Omental fat pad (tissue), 4 donors: ENCODE measurements around the gene PCYOX1L. TPM values are rescaled to one million over a fixed set of nuclear protein-coding genes. Genes with fewer than 3 reads are reported as not detected.

Experiments used
- ATAC-seq: fragments of 150-250 bp; one replicate; pipeline ENCODE4 v1.9.1; 2016; ENCODE audit warnings: mild to moderate bottlenecking, moderate library complexity; ENCODE audit not compliant: low FRiP score
- DNase-seq: peaks from one replicate; pipeline ENCODE4 v3.0.0-alpha.2; 2019; ENCODE audit warnings: low spot score
- total RNA-seq, 4 donors: library from RNA; depleted of rRNA; stranded (reverse); fragments of >200 nt; gene quantifications; one replicate each; pipeline ENCODE4 v1.1.0, GENCODE V29; 2016
- TF ChIP-seq, protein P1 (sequence below), 3 donors: fragments of 450-650 bp; IDR thresholded peaks; one replicate each; pipeline ENCODE4 v1.5.1; 2016 to 2017; ENCODE audit warnings: antibody characterized with exemption in 3 of 3, mild to moderate bottlenecking in 3 of 3, moderate library complexity in 2 of 3

Gene PCYOX1L
- total RNA-seq, 4 donors from 2014 or later: 2.3 to 3.9 (median 2.5) TPM

DNA sequence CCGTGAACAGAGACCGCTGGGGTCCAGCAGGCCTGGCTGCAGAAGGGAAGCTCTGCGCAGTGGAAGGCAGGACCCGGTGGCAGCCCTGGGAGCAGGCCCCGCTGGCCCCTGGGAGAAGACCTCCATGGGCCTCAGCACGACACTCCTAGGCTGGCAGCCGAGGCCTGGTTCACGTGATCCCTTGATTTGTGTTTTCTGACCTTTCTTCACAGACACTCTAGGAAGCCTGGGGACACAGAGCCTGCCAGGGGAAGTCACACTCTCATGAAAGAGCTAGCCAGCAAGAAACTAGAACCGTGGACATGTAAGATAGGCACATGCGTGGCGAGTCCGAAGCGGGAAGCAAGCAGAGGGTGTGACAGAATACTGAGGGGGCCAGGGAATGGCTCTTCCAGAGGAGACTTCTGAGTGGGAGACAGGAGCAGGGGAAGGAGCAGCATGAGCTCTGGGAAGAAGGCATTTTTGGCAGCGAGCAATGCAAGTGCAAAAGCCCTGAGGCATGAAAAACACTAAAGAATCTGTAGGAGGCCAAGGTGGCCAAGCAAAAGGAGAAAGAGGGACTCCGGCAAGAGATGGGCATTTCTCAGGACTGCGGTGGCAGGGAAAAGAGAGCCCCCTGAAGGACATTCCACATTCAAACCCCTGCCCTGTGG lies 47.8 kb downstream of the PCYOX1L start:
- TF ChIP-seq, protein P1, sequence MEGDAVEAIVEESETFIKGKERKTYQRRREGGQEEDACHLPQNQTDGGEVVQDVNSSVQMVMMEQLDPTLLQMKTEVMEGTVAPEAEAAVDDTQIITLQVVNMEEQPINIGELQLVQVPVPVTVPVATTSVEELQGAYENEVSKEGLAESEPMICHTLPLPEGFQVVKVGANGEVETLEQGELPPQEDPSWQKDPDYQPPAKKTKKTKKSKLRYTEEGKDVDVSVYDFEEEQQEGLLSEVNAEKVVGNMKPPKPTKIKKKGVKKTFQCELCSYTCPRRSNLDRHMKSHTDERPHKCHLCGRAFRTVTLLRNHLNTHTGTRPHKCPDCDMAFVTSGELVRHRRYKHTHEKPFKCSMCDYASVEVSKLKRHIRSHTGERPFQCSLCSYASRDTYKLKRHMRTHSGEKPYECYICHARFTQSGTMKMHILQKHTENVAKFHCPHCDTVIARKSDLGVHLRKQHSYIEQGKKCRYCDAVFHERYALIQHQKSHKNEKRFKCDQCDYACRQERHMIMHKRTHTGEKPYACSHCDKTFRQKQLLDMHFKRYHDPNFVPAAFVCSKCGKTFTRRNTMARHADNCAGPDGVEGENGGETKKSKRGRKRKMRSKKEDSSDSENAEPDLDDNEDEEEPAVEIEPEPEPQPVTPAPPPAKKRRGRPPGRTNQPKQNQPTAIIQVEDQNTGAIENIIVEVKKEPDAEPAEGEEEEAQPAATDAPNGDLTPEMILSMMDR (IDR thresholded peaks at IDR 0.05): no peak
- ATAC-seq (no peak), DNase-seq (no peak)

DNA sequence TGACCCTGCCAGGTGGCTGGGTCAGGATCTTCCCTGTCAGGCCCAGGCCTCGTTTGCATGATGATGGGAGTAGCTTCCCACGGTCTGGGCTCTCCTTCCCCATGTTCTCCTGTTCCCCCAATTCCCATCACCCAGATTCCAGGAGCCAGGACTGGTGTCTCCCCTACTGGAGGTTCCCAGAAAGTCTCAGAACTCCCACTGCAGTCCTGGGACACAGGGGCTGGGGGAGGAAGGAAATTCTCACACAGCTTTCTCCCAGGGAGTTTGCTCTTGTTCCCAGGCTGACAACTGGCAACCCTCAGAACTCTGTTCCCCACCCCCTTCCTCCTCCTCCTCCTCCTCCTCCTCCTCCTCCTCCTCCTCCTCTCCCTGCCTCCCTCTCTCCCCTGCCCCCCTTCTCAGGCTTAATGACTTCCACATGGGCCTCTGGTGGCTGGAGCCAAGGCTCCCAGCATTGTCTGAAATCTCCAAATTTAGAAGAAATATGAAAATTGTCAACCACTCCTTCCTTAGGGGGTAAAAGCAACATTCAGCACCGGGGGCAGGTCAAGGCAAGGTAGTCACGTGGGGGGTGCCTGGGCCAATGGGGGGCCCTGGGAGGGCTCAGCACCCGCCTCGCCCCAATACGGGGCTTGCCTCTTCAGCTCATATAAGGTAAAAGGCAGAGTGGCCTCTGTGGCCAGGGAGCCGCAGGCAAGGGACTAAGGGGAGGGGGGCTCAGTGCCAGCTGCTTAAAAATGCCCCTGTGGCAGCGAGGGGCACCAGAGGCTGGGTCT lies 48.5 kb downstream of the PCYOX1L start:
- TF ChIP-seq, protein P1 (IDR thresholded peaks at IDR 0.05): no peak
- ATAC-seq: no peak
- no peak for DNase-seq

DNA sequence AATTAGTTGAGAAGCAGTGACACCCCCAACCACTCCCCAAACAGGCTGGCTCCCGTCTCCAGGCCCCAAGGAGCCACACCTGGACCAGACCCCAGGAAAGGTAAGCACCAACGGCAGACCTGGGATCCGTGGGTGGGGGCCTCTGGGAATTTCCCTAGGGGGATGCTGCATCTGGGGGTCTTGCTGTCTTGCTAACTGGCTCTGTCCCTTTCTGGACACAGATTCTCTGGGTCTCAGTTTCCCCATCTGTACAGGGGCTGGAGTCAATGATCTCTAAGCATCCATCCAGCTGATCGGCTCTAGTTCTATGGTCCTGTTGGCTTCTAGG lies 49.1 kb downstream of the PCYOX1L start:
- DNase-seq: no peak
- no peak for ATAC-seq
- TF ChIP-seq, protein P1 (IDR thresholded peaks at IDR 0.05): no peak

DNA sequence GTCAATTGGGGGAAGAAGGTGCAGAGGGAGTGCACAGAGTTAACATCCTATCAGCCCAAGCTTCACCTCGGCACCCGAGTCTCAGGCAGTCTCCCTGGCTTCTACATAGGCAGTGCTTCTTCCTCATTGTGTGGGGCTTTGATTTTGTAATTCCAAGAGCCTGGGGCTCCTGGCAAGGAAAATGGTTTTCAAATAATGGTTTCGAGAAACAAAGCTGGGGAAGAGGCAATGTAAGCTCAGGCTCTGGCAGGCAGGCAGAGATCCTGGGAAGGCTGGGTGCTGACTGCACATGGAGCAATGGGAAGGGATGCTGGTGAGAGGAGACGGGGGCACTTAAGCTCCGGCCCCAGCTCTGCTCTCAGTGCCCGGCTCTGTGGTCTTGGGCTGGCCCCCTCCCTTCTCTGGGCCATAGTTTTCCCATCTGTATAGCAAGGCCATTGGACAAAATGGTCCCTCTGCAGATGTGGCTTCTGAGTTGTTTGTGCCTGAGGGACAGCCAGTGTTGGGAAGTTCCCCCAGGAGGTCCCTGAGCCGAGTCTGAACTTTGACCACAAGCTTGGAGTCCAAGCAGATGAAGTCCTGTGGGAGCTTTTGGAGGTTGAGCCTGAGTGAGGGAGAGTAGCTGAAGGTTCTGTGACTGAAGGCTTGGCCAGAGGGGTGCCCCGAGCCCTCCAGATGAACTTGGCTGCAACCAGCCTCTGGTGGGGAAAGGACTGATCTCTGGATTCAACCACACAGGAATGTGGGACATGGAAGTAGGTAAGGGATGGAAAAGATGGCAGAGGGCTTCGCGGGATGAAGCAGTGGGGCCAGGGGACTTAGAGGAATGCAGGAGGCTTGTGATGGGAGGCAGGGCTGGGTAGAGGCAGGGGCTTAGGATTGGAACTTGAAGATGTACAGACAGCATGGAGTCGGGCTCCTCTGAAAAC lies 49.7 kb downstream of the PCYOX1L start:
- TF ChIP-seq, protein P1 (IDR thresholded peaks at IDR 0.05): no peak
- ATAC-seq (no peak), DNase-seq (no peak)

DNA sequence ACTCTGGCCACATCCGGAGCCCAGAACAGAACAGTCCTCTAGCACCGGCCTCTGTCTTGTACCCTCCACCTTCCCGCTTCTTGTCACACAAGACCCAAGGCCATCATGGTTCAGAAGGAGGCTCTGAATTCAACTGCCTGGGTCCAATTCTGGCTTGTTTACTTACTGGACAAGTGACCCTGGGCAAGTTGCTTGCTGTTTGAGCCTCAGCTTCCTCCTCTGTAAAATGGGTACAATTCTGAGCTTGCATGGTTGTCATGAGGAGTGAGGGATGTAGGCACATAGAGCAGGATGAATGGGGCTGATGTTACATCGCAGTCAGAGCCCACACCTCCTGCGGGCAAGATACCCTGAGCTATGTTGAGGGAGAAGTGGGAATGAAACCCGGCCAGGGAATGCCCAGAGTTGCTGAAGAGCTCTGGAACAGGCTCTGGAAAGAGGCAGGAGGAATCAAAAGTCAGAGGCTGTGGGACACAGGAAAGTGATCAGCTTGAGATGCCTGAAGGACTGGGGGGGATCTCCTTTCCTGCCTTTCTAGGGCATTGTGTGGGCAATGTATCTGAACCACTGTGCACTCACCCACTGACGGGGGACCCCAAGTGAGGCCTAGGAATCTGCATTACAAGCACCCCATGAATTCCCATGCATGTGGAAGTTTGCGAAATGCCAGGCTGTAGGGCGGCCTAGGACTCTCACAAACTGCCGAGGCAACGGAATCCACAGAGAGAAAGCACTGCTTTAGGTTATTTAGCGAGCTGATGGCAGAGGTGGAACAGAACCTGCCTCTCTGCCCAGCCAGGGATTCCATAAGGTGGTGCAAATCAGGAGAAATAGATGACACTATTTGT lies 50.6 kb downstream of the PCYOX1L start:
- DNase-seq (no peak), ATAC-seq (no peak)

More for the DNA sequence above, 50.6 kb downstream of the PCYOX1L start:
- TF ChIP-seq, protein P1 (IDR thresholded peaks at IDR 0.05): no peak
